K562 (cell line): ENCODE data around the gene TUT4. TPM values are rescaled to one million over a fixed set of nuclear protein-coding genes. Genes with fewer than 3 reads are reported as not detected.

Experiments
- BRD9 ChIP-seq: fragments of 450-650 bp; IDR thresholded peaks from 2 replicates; pipeline ENCODE4 v1.6.1; 2018; ENCODE audit warnings: low read depth; ENCODE audit not compliant: partially characterized antibody
- CXXC5 ChIP-seq: fragments of 250-450 bp; sonication (Bioruptor Pico); IDR thresholded peaks from 2 replicates; pipeline ENCODE4 v1.8.0; 2022; ENCODE audit warnings: inconsistent platforms, mild to moderate bottlenecking, moderate library complexity
- FOXM1 ChIP-seq, 2 experiments: fragments of 450-650 bp in 1 of 2; sonication (generic) in 1 of 2; formaldehyde crosslinking in 1 of 2; IDR thresholded peaks; 2 replicates each; pipeline versions ENCODE4 v1.6.1 to v1.9.0; 2017 to 2022; ENCODE audit warnings: low read depth in 2 of 2, mild to moderate bottlenecking in 2 of 2, missing genetic modification reagents in 1 of 2, moderate library complexity in 1 of 2
- GTF2B ChIP-seq: IDR thresholded peaks from 2 replicates; pipeline ENCODE4 v1.6.1; 2011; ENCODE audit not compliant: insufficient read length; ENCODE audit errors: extremely low read depth
- LCOR ChIP-seq: sonication (generic); formaldehyde crosslinking; IDR thresholded peaks from 2 replicates; pipeline ENCODE4 v1.8.0; 2022; ENCODE audit warnings: mild to moderate bottlenecking, missing genetic modification reagents
- MIER1 ChIP-seq: fragments of 450-650 bp; IDR thresholded peaks from 2 replicates; pipeline ENCODE4 v1.6.1; 2016; ENCODE audit warnings: antibody characterized with exemption, mild to moderate bottlenecking, low read depth
- MYC ChIP-seq, 2 experiments: fragments of 250-450 bp in 1 of 2; sonication (Bioruptor Pico) in 1 of 2; IDR thresholded peaks; 2 replicates each; pipeline versions ENCODE4 v1.5.1 to v1.6.1; 2012 to 2021; ENCODE audit warnings: low read depth in 2 of 2, borderline replicate concordance in 1 of 2, improper control_type of control experiment in 1 of 2, low read length in 1 of 2, mild to moderate bottlenecking in 1 of 2, moderate library complexity in 1 of 2
- NBN ChIP-seq: fragments of 450-650 bp; IDR thresholded peaks from 2 replicates; pipeline ENCODE4 v1.6.1; 2016; ENCODE audit warnings: low read depth, mild to moderate bottlenecking
- NFRKB ChIP-seq: fragments of 450-650 bp; IDR thresholded peaks from 2 replicates; pipeline ENCODE4 v1.6.1; 2016; ENCODE audit warnings: low read depth
- PBX2 ChIP-seq, 2 experiments: IDR thresholded peaks in 1 of 2; conservative IDR thresholded peaks in 1 of 2; 2 replicates each; pipeline ENCODE4 v1.6.1; 2016; ENCODE audit warnings: low read depth in 2 of 2, mild to moderate bottlenecking in 1 of 2, missing compliant biosample characterization in 1 of 2, missing genetic modification characterization in 1 of 2, moderate library complexity in 1 of 2
- RBM34 ChIP-seq: fragments of 200-400 bp; formaldehyde crosslinking; IDR thresholded peaks from 2 replicates; pipeline ENCODE4 v1.6.1; 2018; ENCODE audit warnings: low read length, borderline replicate concordance; ENCODE audit not compliant: insufficient read depth
- SMAD4 ChIP-seq: fragments of 250-450 bp; sonication (Bioruptor Pico); conservative IDR thresholded peaks from 2 replicates; pipeline ENCODE4 v1.8.0; 2021; ENCODE audit warnings: inconsistent platforms, mild to moderate bottlenecking, moderate library complexity
- SREBF2 ChIP-seq: sonication (generic); formaldehyde crosslinking; IDR thresholded peaks from 2 replicates; pipeline ENCODE4 v1.4.0; 2020; ENCODE audit warnings: mild to moderate bottlenecking, missing genetic modification reagents
- TFE3 ChIP-seq: fragments of 450-650 bp; formaldehyde crosslinking; IDR thresholded peaks from 2 replicates; pipeline ENCODE4 v1.4.0; 2020; ENCODE audit warnings: mild to moderate bottlenecking, mixed read lengths
- TOE1 ChIP-seq, 2 experiments: fragments of 450-650 bp in 1 of 2; sonication (generic) in 1 of 2; formaldehyde crosslinking in 1 of 2; IDR thresholded peaks; 2 replicates each; pipeline versions ENCODE4 v1.7.1 to v1.8.0; 2016 to 2022; ENCODE audit warnings: borderline replicate concordance in 2 of 2, mild to moderate bottlenecking in 2 of 2, antibody characterized with exemption in 1 of 2, inconsistent platforms in 1 of 2, low read depth in 1 of 2, missing genetic modification reagents in 1 of 2, moderate library complexity in 1 of 2
- WHSC1 ChIP-seq: IDR thresholded peaks from one replicate; pipeline ENCODE4 v1.6.1; 2012; ENCODE audit warnings: low read length, control low read depth, inconsistent platforms
- ZFP1 ChIP-seq: fragments of 450-650 bp; formaldehyde crosslinking; IDR thresholded peaks from 2 replicates; pipeline ENCODE4 v1.4.0; 2020; ENCODE audit warnings: mild to moderate bottlenecking, mixed read lengths
- ZNF140 ChIP-seq: fragments of 250-450 bp; sonication (Bioruptor Pico); IDR thresholded peaks from 2 replicates; pipeline ENCODE4 v1.8.0; 2021; ENCODE audit warnings: moderate library complexity, mild to moderate bottlenecking, inconsistent platforms
- ZNF655 ChIP-seq: fragments of 250-450 bp; sonication (Bioruptor Pico); IDR thresholded peaks from 2 replicates; pipeline ENCODE4 v1.5.0; 2021
- polyA plus RNA-seq, 8 experiments: library from polyadenylated mRNA; depleted of rRNA in 4 of 8; stranded (reverse) in 5 of 8; unstranded in 3 of 8; fragments of >200 nt; fragmentation: Nextera tagmentation in 2 of 8; fragmentation: Illumina TruSeq in 1 of 8; extraction: Ambion mirVana in 2 of 8; extraction: Trizol in 1 of 8; gene quantifications; 2 replicates each; pipeline versions ENCODE4 v1.2.1 to v1.2.3, GENCODE V29; 2011 to 2014; ENCODE audit warnings: inconsistent platforms in 1 of 8, missing spikeins in 1 of 8
- total RNA-seq, 7 experiments: library from RNA; depleted of rRNA in 6 of 7; stranded (reverse); fragments of >200 nt in 6 of 7; fragmentation: Illumina TruSeq in 2 of 7; extraction: Trizol in 2 of 7; gene quantifications; 2 replicates each; pipeline versions ENCODE4 v1.2.1 to v1.2.3, GENCODE V29; 2011 to 2021; ENCODE audit warnings: low replicate concordance in 1 of 7

The TUT4 gene
- total and polyA plus RNA-seq, 9 of the 15 experiments (the other 6 are each of a cell fraction or from before 2014, with no cell fraction given) = 15.8 to 53.5 (median 36.7) TPM

GRCh38 chr1:52567943-52568342 lies 15.1 kb upstream of the TUT4 start (continued):
- TF ChIP-seq RBM34 (no peak), WHSC1 (no peak), TOE1 (IDR thresholded peaks at IDR 0.05; ENCODE audit: borderline replicate concordance) (no peak), TOE1 (CRISPR knock-in tag; IDR thresholded peaks at IDR 0.05; ENCODE audit: borderline replicate concordance, low read depth) (no peak), GTF2B (no peak), NFRKB (no peak), SREBF2 (CRISPR knock-in tag) (no peak), SMAD4 (no peak), PBX2 (CRISPR knock-in tag; IDR thresholded peaks at IDR 0.05; ENCODE audit: low read depth) (no peak), PBX2 (tag; conservative IDR thresholded peaks at IDR 0.05; ENCODE audit: low read depth) (no peak), CXXC5 (CRISPR knock-in tag) (no peak), BRD9 (peak; percentile 52), ZNF655 (CRISPR knock-in tag) (no peak), MYC (IDR thresholded peaks at IDR 0.05; ENCODE audit: low read depth, low read length) (0 out of 2 replicates have a peak, but pooled peaks have one; percentile 8), MYC (CRISPR knock-in tag; IDR thresholded peaks at IDR 0.05; ENCODE audit: borderline replicate concordance, low read depth) (no peak), MIER1 (no peak), ZNF140 (CRISPR knock-in tag) (no peak), TFE3 (CRISPR knock-in tag) (no peak), NBN (0 out of 2 replicates have a peak, but pooled peaks have one; percentile 70), FOXM1 (IDR thresholded peaks at IDR 0.05; ENCODE audit: low read depth) (no peak), FOXM1 (CRISPR knock-in tag; IDR thresholded peaks at IDR 0.05; ENCODE audit: low read depth) (no peak), LCOR (CRISPR knock-in tag) (no peak), ZFP1 (CRISPR knock-in tag) (no peak)
